ENCODE results near the gene CLIP4. TPM values are rescaled to one million over a fixed set of nuclear protein-coding genes. Genes with fewer than 3 reads are reported as not detected.

The CLIP4 gene
- total and polyA plus RNA-seq, 2 of the 4 experiments (the other 2 are of a cell fraction) = 29.7 to 66.3 TPM

DNA sequence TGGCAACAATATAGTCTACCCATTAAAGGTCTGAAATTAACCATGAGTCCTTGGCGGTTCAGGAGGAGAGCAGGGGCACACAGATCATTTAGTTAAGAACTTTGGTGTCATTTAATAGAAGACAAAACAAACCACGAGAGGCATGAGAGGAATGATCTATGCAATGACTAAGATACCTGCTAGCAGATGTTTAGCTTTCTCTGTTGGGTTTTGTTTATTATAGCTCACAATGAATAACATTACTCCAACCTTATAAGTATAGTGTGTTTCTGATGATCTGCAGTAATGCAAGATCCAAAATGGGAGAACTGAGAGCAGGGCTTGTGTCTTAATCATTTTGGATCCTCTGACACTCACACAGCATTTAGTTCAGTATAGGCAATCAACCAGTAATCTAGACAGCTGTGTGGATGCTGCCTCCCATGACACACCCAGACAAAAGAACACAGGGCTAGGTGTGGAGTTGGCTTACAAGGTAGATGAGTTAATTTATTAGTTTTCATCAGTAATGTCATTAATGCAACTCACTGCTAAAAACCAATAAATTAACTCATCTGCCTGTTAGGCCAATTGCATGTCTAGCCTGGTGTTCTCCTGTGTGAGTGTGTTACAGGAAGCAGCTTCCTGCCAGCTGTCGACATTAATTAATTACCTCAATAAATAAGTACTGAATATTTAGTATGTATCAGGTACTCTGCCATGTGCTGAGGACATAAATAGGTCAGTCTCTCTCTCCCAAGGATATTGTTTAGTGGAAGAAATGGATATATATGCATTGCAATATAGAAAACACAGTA, 92.3 kb downstream of the CLIP4 start:
- no peak overlapping the region for H3K14ac ChIP-seq (replicated peaks; ENCODE audit: low read depth, low read length)
- no peak overlapping the region for H4K8ac ChIP-seq (ENCODE audit: low read depth in 2 of 2, low read length in 2 of 2)
- no peak overlapping the region for H2BK15ac ChIP-seq (ENCODE audit: low read depth, low read length)
- H3K4me2 ChIP-seq (ENCODE audit: low read depth, low read length) = peak overlapping the region; percentile 4; the same call in 1 of the 2 replicates
- H3K4me1 ChIP-seq (ENCODE audit: control insufficient read depth, insufficient read depth, low read length) = peaks cover 8% of the 10 kb centered on the region
- H4K20me1 ChIP-seq (ENCODE audit: insufficient read depth, low read length) = no peaks in the 10 kb centered on the region
- no peak overlapping the region for H2BK5ac ChIP-seq (ENCODE audit: low read depth, low read length, poor library complexity, severe bottlenecking)
- H3K18ac ChIP-seq (ENCODE audit: low read depth, low read length) = no peak overlapping the region
- no peak overlapping the region for H2AFZ ChIP-seq (replicated peaks; ENCODE audit: low read length, poor library complexity)
- peak; percentile 79 for ATAC-seq (ENCODE audit: low read depth)
- H3K23ac ChIP-seq (ENCODE audit: low read depth, low read length) = no peak overlapping the region
- H3K9me1 ChIP-seq (ENCODE audit: insufficient read depth, low read length) = peaks cover 3% of the 10 kb centered on the region; the same call in 1 of the 2 replicates
- no peaks in the 10 kb centered on the region for H3K27me3 ChIP-seq (ENCODE audit: control insufficient read depth, insufficient read depth, low read length)
- H3K4me3 ChIP-seq (ENCODE audit: insufficient read depth, low read depth, low read length) = no peak overlapping the region
- H4K91ac ChIP-seq (ENCODE audit: insufficient read depth, low read depth, low read length) = no peak overlapping the region
- H2BK120ac ChIP-seq (ENCODE audit: low read depth, low read length) = no peak overlapping the region
- no peak overlapping the region for H3K56ac ChIP-seq (ENCODE audit: extremely low read depth, insufficient read depth, low read length)
- H3K27ac ChIP-seq (ENCODE audit: insufficient read depth, low read length) = no peak overlapping the region
- POLR2A ChIA-PET (ENCODE audit: unreplicated experiment) = no interaction called here
- peak; percentile 64 for DNase-seq
- no peak overlapping the region for H2BK20ac ChIP-seq (ENCODE audit: low read depth, low read length)
- intact Hi-C loops (cut with micrococcal nuclease) = no loop called here
- H3K79me1 ChIP-seq (ENCODE audit: low read depth in 1 of 2, low read length in 2 of 2) = no peaks in the 10 kb centered on the region
- no peak overlapping the region for H4K5ac ChIP-seq (ENCODE audit: low read depth, low read length)
- dilution Hi-C loops (cut with HindIII; ENCODE audit: low sequenced_read_pairs, unreplicated experiment) = no loop called here
- CTCF ChIA-PET = interaction anchor here (0.9 to 1.4 kb wide), 2 partner anchors 18 to 25 kb away, joined by 3 read pairs; no protein-coding TSS in a partner anchor
- H2AK9ac ChIP-seq (replicated peaks; ENCODE audit: low read depth, low read length, poor library complexity) = no peak overlapping the region
- BruUV-seq (replicated peaks) = no TSS peak
- no peaks in the 10 kb centered on the region for H3K36me3 ChIP-seq (ENCODE audit: control insufficient read depth, insufficient read depth, low read length)
- TF ChIP-seq RFX5 (IDR thresholded peaks at IDR 0.05; ENCODE audit: low read depth, low read length) = no peak
- TF ChIP-seq NFE2L2 (IDR thresholded peaks at IDR 0.05; ENCODE audit: low read depth, low read length) = no peak
- no peak for TF ChIP-seq POLR2A (IDR thresholded peaks at IDR 0.05; ENCODE audit: low read depth, low read length)
- no peak for TF ChIP-seq ELK1 (IDR thresholded peaks at IDR 0.05; ENCODE audit: borderline replicate concordance, low read depth, low read length)
- no peak for TF ChIP-seq FOS (IDR thresholded peaks at IDR 0.05; ENCODE audit: low read depth, low read length)
- no peak for TF ChIP-seq RAD21 (IDR thresholded peaks at IDR 0.05; ENCODE audit: low read length)
- TF ChIP-seq MAZ (IDR thresholded peaks at IDR 0.05; ENCODE audit: borderline replicate concordance, low read depth, low read length) = no peak
- TF ChIP-seq CEBPB (IDR thresholded peaks at IDR 0.05; ENCODE audit: low read depth, low read length) = no peak
- TF ChIP-seq CHD1 (IDR thresholded peaks at IDR 0.05; ENCODE audit: low read depth, low read length) = no peak
- no peak for TF ChIP-seq MXI1 (IDR thresholded peaks at IDR 0.05; ENCODE audit: borderline replicate concordance, low read depth, low read length)
- no peak for TF ChIP-seq BHLHE40 (IDR thresholded peaks at IDR 0.05; ENCODE audit: low read depth, low read length)
- in situ Hi-C loops (cut with MboI; ENCODE audit: low sequenced_read_pairs) = no loop called here
- WGBS, 2 experiments (ENCODE audit: extremely low coverage in 2 of 2, insufficient read length in 1 of 2) = no CpG with 5 or more reads among the region's 3 CpGs
- no peak overlapping the region for H3K4ac ChIP-seq (ENCODE audit: low read depth, low read length)
- no peaks in the 10 kb centered on the region for H3K9me3 ChIP-seq (ENCODE audit: control insufficient read depth, insufficient read depth, low read length)
- H3K9ac ChIP-seq (ENCODE audit: low read depth, low read length) = no peak overlapping the region
- H2AK5ac ChIP-seq (ENCODE audit: low read depth, low read length) = no peak overlapping the region
